ENCODE measurements around the gene NPC2.

The NPC2 gene

GRCh38 chr14:74518221-74518620, 25.1 kb upstream of the NPC2 start:
- no peak for DNase-seq

DNA sequence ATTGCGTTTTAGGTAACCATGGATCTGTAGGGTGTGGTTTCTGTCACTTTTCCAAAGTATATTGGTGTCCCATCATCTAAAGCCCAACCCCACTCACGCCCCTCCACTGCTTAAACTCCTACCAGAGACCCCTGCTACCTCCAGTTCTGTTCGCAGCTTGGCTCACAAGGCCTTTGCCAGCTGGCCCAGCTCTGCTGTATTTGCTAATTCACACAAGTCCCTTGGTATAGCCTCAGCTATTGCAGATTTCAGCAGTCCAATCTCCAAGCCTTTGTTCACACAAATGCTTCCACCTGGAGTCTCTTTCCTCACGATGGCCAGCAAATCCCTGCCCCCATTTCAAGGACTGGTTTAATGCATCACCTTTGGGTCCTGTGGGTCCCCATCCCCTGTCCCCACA, 24.6 kb upstream of the NPC2 start:
- DNase-seq, result no peak

DNA sequence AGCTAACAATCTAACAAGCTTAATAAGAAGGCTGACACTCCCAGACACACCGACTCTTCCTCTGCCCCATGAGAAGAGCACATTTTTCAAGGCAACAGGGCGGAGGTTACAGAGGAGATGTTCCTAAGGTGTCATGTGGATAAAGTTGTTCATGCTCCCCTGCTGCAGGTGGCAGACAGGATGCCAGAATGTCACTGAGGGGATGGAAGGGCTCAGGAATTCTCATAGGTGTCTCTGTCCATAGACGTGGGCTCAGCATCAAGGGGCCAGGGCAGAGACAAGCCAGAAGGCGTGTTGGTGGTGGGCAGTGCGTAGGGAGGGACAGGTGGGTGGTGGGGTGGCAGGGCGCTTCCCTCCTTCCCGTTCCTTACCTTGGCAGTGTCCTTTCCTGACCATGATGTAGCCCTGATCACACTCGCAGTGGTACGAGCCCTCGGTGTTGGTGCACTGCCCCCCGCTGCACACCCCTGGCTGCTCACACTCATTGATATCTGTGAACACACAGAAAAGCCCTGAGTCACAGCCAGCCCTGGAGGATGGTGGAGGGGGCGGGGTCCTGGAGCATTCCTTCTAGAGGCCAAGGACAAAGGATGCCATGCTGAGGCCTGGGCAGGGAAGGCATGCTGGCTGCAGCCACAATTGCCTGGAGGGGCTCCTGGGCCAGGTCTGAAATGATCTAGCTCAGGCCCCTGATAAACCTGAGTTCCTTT, 23.5 kb upstream of the NPC2 start:
- DNase-seq, result no peak

GRCh38 chr14:74515891-74516412, 22.8 kb upstream of the NPC2 start:
- no peak for DNase-seq

GRCh38 chr14:74514471-74514941, 21.4 kb upstream of the NPC2 start:
- no peak for DNase-seq

DNA sequence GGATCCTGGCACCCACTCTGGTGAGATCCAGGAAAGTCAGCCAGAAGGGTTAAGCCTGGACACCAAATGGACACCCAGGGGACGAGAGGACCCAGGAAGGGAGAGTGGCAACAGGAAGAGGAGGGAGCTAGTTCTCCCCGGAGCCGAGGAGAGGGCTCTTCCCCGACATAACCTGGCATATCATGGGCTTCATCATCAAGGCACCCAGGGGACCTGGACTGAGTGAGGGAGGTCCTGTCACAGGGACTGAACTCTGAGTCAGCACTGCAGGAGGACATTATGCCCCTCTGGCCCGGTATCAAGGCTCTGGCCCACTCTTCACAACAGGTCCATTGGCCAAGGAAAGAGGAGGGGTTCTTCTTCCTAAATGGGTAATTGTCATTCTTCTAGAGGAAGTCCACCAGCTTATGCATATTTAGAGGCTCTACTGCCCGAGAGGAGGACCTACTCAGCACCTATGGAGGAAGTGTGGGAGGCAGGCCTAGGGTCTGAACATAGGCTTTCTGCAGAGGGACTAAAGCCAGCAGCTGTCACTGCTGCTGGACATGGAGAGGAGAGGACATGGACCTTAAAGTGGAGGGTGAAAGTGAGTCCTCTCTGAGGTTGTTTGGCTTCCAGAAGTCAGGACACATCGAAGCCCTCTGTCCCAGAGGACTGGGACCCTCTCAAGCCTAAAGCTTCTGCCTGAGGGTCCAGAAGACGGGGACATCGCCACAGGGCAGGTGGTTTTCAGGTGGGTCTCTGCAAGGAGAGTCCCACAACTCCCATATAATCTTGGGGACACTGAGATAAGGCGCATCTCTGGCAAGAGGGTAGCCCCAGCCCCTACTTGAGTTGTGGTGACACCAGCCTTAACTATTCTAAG, 19.1 kb upstream of the NPC2 start:
- no peak for DNase-seq

GRCh38 chr14:74510959-74511409, 17.9 kb upstream of the NPC2 start:
- no peak for DNase-seq

DNA sequence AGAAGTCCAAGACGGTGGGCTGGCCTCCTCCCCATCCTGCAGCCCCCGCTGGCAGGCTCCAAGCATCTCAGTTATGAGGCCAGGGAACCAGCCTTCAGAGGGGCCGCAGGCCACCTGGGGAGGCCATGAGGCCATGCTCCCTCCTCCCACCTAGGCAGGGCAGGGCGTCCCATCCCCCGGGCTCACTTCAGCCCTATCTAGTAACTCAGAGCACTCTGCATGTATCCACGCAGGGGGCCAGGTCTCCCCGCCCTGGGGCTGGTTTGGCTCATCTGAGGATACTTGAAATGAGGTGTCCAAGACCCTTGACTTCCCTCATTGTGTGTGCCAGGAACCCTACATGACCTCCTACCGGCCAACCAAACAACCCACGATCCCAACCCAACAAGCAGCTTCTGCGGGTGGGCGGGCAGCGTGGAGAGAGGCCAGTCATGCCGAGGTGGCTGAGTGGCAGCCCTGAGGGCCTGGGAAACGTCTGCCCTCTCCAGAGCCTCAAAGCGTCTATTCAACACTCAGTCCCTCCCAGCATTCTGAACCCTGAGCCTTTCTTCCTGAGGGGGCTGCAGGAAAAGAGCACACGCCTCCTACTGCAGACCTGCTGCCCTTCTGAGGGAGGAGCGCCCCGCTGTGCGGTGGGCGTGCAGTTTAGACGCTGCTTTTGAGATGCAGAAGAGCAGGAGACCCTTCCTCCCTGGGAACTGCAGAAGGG, 17.3 kb upstream of the NPC2 start:
- no peak for DNase-seq

GRCh38 chr14:74509587-74510222, 16.6 kb upstream of the NPC2 start:
- DNase-seq, result no peak

DNA sequence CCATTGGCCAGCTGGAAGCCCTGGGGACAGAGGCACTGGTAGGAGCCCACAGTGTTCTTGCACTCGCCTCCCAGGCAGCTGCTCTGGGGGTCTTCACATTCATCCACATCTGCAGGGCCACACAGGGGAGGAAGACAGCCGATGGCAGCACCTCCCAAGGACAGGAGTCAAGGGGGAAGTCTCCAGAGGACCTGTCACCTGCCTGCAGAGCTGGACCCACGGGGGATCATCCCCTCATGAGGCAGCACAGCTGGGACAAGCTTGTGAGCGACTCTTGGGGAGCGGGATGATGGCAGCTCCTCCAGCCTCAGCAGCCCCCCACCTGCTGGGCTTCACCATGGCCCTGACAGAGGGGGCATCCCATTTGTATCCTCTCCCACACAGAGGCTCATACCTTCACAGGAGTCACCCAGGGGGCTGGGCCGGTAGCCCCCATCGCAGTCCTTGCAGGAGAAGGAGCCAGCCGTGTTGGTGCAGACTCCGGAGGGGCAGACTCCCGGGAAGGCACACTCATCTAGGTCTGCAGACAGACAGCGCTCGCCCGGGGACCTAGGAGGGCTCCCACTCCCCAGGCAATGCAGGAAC, 15.8 kb upstream of the NPC2 start:
- no peak for DNase-seq

- no peak for DNase-seq
Measured at GRCh38 chr14:74508292-74508731, 15.2 kb upstream of the NPC2 start.

DNA sequence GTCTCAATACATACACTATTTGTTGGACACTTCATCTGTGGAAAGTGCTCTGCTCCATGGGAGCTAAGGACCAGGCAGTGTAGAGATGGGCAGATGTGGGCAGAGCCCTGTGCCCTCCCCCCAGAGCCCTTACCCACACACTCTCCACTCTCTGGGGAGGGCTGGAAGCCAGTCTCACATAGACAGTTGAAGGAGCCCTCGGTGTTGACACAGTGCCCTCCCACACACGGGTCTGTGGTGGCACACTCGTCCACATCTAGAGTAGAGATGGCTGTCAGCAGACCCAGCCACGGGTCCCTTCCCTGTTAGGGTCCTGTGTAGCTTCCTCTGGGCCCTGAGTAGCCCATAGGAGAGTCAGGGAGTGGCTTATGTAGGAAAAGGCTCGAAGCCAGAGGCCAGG, 14.7 kb upstream of the NPC2 start:
- no peak for DNase-seq

DNA sequence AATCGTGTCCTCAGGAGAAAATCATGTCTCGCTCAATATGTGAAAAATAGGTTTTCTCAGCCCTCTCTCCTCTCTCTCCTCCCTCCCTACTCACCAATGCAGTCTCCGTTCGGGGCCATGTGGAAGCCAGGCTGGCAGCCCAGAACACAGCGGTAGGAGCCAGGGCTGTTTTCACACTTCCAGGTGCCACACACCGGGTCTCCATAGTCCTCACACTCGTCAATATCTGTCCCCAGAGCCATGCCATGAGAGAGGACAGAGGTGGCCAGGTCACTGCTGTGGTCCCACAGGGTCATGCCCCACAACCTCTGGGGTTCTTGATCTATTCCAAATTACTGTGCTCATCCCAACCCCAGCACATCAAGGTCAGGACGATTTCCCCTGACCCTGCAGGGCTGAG, 14.0 kb upstream of the NPC2 start:
- DNase-seq, result no peak

DNA sequence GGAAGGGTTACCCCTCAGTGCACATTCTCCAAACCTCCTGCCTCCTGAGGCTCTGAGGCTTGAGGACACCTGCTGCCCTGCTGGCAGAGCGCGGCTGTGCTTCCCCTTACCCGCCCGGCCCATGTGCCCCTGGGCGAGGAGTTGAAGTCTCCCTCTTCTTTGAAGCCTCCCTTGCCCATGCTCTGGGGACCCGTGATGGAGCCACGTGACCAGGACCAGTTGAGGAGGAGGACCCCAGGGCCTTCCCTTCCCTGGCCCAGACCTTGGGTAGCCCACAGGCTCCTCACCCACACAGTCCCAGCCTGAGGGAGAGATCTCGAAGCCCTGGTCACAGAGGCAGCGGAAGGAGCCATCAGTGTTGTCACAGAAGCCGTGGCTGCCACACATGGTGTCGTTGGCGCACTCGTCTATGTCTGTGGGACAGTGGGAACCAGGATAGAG, 13.3 kb upstream of the NPC2 start:
- no peak for DNase-seq

- no peak for DNase-seq
Measured at GRCh38 chr14:74505831-74506230, 12.7 kb upstream of the NPC2 start.

GRCh38 chr14:74504874-74505720, 12.0 kb upstream of the NPC2 start:
- no peak for DNase-seq

DNA sequence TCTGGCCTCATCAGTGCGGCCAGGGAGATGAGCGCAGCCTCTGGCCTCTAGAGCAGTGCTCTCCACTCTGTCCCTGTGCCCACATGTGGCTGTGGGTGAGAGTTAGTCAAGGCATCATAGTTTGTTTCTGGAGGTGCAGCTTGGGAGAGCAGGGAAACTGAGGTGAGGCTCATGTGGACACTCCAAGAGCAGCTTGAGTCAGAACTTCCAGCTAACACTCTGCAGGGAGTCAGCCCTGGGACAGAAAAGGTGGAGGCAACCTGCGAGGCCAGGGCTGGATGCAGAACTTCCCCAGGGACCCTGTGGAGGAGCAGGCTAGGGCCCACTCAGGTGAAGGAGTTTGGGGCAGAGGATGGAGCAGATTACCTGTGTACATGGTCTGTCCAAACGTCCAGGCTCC, 11.3 kb upstream of the NPC2 start:
- no peak for DNase-seq

- no peak for DNase-seq
Measured at GRCh38 chr14:74503938-74504335, 10.8 kb upstream of the NPC2 start.

DNA sequence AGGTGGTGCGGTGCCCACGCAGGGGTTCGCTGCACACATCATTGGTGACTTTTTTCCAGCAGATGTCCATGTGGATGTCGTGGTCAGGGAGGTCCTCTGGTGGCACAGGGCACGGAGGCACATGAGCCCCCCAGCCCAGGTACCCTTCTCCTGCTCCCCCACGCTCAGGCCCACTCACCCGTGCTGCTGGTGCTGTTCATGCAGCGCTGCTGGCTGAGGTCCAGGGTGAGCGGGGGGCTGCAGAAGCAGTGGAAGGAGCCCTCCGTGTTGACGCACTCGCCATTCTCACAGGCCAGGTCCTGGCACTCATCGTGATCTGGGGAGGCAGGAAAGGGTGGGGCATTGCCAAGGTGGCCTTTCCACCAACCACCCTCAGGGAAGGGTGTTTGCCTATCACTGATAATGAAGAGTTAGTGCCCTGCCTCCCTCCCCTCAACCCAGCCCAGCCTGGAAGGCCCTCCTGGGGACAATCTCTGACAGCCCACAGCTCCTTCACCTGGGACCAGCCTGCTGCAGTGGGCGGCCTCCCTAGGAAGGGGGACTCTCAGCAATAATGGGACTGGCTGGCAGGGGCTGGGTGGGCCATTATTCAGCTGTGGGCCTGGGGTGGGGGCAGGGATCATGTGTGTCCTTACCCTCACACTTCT, 10.3 kb upstream of the NPC2 start:
- no peak for DNase-seq

DNA sequence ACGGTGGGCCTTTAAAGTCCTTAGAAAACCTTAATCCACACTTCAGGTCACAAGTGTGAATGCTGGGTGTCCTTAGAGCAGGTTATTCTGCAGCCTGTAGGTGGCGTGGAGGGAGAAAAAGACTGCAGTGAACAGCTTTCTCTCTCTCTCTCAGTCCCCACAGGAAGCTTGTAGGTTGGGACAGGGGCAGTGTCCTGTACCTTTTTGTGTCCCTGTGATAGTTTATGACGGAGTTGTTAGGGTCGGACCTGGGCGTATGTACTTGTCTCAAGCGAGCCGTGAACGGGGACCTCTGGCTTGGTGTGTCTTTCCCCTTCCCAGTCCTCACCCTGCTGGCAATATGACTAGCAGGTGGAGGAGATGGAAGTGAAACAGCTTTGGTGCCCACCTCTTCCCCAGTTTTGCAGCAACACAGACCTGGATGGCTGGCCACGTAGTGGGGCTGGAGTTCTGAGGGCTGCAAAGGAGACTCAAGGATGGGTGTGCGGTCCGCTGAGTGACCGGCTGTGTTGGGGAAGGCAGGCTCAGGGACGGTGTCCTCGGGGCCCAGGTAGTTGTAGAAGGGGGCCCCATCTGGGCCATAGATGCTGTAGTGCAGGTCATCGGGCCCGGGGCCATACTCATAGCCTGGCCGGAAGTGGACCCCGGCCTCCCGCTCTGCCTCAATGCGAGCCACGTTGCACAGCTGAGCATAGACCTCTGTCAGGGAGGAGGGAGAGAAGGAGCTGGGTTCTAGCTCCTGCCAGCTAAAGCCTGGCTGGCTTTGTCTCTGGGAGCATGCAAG, 9.3 kb upstream of the NPC2 start:
- no peak for DNase-seq

Data from CD4-positive, alpha-beta T cell treated with Interferon gamma for 1 hour (primary cell).